ENCODE results near the gene STIM2.

DNA sequence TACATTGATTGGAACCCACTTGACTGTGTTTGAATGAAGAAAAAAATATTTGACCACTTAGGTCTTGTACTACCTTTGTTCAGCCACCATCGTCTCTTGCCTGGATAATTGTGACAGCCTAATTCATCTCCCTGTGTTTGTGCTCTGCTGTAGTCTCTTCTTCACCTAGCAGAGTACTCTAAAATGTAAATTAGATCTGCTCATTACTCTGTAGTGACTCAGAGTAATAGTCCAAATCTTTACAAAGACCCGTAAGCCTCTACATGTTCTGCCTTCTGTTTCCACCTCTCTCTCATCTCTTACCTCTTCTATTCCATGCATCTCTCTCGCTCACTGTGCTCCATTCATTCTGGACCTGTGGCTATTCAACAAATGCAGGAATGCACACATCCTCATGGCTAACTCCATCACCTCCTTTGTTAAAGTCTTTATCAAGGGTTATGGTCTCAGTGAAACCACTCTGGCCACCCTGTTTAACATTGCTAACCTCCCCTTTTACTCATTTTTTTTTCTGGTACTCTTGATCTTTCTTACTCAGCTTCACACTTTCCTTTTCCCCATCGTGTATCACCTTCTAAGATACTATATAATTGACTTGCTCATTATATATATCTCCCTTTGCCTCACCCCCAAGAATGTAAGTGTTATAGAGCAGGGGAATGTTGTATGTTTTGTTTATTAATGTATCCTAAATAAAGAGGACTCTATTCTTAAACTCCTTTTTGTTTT is 98.4 kb downstream of the STIM2 start:
- TF ChIP-seq CTCF (conservative IDR thresholded peaks at IDR 0.05) (no peak), ZFX (IDR thresholded peaks at IDR 0.05) (no peak)

Data from C4-2B (cell line).